OCI-LY7 (cell line): ENCODE measurements around the gene PTGDS.

Source experiments
- CTCF ChIP-seq: fragments of 200-600 bp; sonication (generic); conservative IDR thresholded peaks from 2 replicates; pipeline ENCODE4 v1.5.1; 2014; ENCODE audit warnings: mild to moderate bottlenecking, antibody characterized with exemption, low read length, moderate library complexity, mixed read lengths
- EZH2phosphoT487 ChIP-seq: fragments of 200-600 bp; sonication (generic); IDR thresholded peaks from 2 replicates; pipeline ENCODE4 v1.6.1; 2018; ENCODE audit warnings: low read depth, borderline replicate concordance, mild to moderate bottlenecking, mixed run types, antibody characterized with exemption, low read length, moderate library complexity, mixed read lengths

- TF ChIP-seq CTCF (no peak; the same call in 1 of the 2 replicates), EZH2phosphoT487 (no peak)
Observed at GRCh38 chr9:136944212-136944518, 33.1 kb upstream of the PTGDS start.
